HG03575 (cell line): ENCODE results near the gene TBC1D2.

Experiments
- ATAC-seq: cut with Tn5 transposase; IDR thresholded peaks from one replicate; pipeline ENCODE4 v1.9.1; 2021; ENCODE audit not compliant: unreplicated experiment, insufficient number of reproducible peaks, low FRiP score; ENCODE audit errors: extremely low read depth

TBC1D2 gene

DNA sequence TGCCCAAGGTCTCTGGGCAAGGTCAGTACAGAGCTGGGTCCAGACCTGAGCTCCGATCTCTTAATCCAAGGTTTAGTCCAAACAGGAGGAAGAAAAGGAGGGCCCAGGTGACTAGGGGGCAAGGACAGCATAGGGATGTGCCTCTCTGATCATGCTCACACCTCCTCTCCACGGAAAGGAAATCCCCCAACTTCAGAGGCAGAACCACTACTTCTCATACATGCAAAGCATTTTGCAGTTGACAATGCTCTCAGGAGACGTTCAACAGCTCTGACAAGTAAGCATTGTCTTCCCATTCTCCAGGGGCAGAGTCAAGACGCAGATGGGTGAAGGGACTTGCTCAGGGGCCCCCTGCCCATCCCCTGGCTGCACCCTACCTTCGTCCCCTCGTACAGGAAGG lies 54.3 kb downstream of the TBC1D2 start:
- no peak for ATAC-seq

DNA sequence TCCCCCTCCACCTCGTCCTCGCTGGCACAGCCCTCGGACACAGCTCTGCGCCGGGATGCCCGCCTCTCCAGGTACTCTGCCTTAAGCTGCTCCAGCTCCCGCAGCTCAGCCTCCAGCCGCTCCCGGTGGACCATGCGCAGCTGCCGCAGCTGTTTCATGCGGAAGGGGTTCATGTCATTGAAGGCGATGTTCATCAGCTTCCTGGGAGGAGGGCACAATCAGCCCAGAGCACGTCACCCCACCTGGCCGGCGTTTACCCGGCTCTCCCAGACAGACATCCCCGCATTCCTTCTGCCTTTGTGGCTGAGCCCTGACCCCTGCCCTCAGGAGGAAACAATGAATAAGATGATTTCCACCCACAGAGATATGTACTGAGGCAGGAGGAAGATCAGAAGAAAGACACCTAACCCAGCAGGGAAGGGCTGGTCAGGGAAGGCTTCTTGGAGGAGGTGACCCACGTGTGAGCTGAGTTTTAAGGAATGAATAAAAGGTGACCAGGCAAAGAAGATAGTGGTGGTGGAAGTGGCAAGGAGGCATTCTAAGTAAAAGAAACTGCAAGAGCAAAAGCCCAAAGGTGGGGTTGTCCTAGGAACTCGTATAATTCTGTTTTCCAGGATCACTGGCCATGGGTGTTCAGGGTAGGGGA lies 55.9 kb downstream of the TBC1D2 start:
- no peak for ATAC-seq

DNA sequence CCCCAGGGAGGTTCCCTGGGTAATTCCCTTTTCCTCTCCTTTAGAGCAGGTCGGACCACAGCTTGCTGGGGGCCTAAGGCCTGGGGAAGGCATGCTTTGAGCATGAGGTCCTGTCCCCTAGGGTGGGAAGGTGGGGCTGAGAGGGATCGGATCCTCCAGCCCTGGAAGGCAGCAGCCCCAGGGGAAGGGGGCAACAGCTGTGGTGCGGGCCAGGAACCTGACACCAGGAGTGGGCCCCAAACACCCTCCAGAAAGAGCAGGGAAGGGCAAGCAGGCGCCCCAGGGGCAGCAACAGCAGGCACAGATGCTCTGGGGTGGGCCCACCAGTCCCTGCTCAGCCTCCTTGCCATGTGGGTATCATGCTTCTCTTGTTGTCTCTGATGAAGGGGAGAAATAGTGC lies 59.8 kb downstream of the TBC1D2 start:
- no peak for ATAC-seq

DNA sequence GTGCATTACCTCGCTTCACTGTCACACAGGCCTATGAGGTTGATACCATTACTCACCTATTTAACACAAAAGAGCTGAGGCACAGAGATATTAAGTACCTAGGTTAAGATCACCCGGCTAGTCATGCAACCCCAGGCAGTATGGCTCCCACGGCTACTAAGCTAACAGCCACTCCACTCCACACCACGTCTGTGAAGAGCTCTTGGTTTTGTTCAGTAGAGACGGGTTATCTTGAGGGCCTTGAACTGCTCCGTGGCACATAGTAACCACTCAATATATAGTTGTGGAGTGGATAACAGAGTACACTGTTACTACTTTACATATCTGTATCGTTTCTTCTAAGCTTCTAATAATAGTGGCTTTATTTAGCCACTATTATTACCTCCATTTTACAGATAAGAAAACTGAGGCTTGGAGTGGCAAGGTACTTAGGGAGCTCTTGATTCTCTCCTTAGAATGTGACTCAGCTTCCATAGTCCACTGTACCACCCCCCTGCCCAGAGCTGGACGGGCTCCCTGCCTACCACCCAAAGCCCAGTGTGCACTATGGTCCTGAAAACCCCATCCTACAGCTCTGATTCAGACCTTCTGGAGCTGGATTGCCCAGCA lies 62.0 kb downstream of the TBC1D2 start:
- ATAC-seq: no peak

DNA sequence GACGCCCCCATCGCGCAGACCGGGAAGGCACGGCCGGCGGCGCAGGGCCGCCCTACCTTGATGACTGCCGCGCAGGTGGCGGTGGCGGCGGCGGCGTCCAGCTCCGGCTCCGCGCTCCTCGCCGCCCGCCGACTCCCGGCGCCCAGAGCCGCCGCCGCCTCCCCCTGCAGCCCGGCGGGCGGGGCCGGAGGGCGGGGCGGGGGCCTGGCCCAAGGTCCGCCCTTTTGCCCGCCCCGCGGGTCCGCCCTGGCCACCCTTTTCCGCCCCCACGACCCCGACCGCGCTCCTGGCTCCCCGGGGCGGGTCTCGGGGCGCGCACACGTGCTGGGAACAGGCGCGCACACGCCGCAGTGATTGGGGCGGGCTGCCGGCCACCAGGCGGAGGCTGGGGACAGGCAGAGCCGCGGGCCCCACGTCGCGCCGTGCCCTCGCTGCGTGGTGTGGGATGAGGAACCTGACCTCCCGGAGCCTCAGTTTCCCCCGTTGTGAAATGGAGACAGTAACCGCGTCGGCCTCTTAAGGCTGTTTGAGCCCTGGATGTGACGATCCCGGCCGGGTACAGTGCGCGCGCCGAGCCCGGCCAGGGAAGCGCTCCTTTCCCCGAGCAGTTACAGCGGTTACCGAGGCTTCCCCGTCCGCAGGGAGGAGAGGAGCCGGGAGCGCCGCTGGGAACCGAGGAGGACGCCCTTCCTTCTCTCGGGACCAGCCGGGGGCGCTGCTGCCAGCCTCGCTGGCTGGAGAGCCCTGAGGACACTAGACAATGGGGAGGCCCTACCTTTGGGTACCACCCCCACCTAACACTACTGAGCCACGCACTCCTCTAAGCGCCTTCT lies 62.7 kb downstream of the TBC1D2 start, which contains the start of gene CORO2A:
Gene CORO2A, minus strand, starts transcription at position 135 of the 833 bp plus-strand sequence. CDS start 34,977 bp downstream, outside the sequence.
- no peak for ATAC-seq

DNA sequence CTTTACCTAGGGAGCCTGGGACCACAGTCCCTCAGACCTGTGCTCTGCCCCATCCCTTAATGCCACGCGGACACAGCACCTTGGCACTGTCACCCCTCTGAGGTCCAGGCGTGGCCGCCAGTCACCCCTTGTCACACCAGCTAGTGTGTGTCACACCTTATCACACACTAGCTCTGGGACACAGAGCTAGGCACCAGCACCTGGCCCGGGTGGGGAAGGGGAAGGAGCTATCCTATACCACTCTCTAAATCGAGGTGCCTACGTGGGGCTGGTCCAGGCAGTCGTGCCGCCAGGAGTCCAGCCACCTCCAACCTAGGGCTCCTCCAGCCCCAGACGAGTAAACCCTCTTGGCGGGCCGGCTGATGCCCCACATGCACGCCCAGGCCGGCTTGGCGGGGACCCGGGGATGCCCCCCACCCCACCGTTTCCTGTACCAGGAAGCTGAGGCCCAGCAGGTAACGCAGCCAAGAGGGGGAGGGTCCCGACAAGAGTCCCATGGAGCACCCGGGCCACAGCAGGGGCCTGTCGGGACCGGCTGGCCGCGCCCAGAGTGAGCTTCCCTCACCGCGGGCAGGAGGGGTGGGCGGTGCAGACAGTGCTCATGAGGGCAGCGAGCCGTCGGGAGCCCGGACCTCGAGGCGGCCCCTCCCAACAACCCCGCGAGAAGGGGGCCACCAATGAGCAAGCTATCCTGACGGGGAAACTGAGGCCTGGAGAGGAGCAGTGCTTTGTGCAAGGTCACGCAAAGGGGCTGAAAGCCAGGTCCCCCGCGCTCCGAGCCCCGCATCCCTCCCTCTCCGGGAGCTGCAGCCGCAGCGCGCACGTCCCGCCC lies 63.6 kb downstream of the TBC1D2 start:
- no peak for ATAC-seq

DNA sequence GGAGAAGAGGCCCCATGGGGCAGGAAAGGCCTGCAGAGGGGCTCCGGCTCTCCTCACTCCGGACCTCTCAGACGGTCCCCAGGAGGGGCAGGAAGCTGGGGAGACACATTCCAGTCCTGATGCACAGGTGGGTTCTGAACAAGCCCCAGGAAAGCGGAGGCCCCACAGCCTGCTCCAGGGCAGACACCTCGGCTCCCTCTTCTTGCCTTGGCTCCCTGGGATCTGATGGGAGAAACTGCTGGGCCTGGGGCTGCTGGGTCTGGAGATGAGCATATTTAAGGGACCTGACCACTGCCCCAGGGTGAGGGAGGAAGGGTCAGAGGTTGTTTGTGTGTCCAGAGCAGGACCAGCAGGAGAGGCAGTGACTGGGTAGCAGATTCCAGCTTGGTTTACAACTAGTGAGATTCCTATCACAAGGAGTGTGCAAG lies 64.3 kb downstream of the TBC1D2 start:
- ATAC-seq: no peak

DNA sequence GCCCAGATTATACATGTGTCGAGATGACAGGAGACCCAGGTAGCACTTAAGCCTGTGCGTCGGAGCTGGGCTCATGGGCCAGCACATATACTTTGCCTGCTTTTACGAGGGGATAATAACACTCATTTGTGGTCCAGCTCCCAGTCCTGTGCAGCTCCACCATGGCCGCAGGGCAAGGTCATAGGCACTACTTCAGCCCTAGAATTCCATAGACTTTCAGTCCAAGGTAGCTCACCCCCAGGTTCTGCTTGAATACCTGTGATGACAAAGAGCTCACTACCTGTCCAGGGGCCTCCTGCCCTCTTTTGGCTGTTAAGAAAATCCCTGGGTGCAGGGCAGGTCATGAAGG lies 64.7 kb downstream of the TBC1D2 start:
- ATAC-seq: no peak

DNA sequence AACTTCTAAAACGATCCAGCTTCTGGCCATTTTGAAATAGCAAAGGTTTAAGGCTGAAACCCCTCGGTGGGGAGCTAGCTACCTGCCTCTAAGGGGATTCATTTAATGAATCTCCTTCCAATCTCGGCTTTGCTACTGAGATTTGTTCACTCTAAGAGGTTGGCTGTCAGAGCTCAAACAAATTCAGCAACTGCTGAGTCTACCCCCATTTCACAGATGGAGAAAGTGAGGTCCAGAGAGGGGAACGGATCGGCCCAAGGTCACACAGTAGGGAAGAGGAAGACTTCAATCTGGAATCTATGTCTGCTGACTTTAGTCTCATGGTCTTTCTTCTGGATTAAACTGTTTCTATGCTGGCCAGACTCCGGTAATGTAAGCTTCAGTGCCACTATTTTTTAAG lies 66.0 kb downstream of the TBC1D2 start:
- ATAC-seq: no peak

DNA sequence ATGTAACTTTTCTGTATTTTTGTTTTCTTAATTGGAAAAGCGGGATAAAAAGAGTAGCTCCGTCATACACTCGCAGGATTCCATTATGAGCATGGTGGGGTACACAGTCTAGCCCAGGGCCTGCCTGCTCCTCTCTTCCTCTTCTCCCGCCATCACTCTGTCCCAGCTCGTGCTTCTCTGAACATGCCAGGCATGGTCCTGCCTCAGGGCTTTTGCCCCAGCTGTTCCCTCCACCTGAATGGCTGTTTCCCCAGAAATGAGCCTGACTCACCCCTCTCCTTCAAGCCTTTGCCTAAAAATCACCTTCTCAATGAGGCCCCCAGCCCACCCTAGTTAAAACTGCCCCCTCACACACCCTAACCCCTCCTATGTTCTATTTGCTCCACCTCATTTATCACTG lies 67.5 kb downstream of the TBC1D2 start:
- no peak for ATAC-seq

DNA sequence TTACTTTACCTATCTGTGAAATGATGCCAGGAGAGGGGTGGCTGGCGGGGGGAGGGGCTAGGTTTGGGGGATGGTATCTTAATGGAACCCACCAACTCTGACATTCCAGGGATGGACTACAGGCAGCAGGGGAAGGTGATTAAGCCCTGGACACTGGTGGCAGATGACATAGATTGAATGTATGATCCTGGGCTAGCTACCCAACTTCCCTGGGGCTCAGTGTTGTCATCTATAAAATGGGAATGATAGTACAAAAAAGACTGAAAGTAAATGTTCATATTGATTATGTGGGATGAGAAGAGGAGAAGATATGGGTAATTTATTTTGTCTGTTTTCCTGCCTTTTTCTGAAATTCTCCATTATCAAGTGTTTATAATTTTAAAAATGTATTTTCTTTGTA lies 69.2 kb downstream of the TBC1D2 start:
- no peak for ATAC-seq

DNA sequence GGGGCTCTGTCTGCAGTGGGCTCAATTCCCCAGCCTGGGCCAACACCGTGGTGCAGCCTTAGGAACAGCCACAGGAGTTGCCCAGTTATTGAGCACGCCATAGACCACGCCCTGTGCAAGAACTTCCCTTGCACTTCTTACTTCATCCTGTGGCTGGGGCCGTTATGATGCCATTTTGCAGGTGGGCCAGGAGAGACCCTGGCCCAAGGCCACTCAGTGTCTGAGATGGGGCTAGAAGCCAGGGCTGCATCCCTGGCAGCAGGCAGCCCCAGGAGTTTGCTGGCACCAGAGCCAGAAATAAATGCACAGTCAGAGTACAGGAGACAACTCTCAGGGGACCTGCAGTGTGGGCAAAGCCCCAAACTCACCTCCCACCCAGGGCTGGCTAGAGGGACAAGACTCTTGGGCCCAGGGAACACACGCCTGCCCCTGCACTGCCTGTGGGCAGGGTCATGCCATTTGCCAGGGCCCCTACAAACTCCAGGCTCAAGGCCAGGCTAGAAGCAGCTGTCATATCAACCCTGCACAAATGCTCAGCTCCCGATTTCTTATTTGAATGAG lies 69.8 kb downstream of the TBC1D2 start:
- no peak for ATAC-seq

DNA sequence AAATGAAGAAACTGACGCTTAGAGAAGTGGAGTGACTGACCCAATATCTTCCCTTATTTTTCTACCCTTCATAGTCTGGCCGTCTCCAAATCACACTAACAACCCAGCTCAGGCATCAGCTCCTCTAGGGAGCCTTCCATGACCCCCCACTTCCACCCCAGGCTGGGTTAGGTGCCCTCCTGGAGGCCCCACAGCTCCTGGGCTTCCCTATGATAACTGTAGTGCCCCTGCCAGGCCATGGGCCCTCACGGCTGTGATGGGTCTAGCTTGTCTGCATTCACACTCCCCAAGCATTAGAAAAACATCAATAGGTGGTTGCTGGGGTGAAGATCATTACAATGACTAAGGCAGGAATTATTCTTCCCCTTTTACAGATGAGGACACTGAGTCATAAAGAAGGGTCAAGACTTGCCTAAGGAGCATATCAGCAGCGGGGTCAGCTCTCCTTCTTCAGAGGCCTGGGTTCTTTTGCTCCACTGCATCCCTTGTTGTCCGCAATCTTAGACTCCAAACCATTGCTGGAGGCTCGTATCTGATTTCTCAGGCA lies 70.4 kb downstream of the TBC1D2 start:
- no peak for ATAC-seq

DNA sequence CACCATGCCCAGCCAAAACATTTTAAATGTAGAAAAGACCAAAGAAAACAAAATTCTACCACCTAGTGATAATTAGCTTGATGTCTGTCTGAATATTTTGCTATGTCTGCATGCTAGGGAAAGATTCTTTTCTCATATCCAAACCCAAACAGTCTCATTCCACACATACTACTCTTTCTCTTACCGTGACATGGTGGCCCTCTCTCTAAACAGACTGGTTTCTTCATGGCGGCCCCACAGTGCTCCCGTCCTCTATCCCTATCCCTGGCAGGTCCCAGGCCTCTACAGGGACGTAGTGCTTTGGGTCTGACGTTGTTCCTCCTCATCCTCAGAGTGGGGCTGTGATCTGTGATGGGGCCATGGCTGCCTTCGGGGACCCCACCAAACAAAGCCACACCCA lies 71.1 kb downstream of the TBC1D2 start:
- no peak for ATAC-seq

DNA sequence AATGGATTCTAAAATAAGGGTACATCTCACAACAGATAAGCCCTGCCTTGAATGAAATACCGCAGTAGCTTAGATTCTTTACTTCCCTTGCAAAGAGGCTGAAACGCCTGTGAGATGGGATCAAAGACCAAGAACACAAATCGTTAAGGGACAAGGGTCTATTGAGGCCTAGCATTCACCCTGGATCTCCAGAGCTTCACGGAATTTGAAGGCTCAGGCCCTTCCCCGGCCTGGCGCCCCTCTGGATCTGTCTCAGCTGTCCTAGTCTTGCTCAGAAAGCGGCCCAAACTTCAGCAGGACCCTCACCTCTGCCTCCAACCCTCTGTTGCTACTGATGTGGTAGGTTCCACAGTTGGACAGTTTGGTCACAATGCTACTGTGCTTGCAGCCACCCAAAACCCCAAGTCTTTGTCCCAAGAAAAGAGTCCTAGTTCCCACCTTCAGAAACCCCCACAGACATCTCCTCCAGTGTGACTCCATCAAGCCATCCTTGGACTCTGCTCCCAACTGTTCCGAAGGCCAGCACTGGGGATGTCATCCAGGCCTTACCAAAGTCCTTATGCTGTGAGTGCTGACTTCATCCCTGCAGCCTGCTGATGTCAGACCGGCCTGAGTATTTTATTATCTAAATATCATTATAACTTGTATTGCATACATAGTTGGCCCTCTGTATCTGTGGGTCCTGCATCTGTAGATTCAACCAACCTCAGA lies 72.4 kb downstream of the TBC1D2 start:
- no peak for ATAC-seq

DNA sequence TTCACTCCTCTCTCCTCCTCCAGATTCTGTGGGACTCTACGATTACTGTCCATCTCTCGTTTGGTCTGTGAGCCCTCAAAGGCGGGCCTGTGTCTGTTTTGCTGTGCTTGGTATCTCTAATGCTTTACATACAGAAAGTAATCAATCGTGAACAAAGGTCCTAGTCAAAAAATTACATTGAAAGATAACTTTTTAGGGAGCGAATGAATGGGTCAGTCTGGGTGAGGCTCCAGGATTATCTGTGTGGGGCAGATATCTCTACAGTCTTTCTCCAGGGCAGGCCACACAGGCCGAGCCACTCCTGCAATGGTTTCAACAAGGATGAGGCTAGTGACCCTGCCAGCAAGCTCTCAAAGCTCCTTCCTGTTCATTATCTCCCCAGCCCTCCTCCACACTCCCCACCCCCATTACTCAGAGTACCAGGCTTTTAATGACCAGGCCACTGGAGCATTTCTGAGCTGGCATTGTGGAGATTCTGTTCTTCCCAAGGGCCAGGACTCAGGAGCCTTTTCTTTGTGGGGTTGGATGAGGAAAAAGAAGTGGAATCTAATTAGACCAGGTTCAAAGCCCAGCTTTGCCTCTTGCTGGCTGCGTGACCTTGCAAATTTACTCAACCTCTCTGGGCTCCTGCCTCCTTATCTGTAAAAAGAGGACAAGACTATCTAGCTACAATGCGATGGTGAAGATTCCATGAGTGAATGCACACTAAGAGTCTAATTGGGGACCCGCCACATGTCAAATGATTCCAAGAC lies 73.2 kb downstream of the TBC1D2 start:
- ATAC-seq: no peak

DNA sequence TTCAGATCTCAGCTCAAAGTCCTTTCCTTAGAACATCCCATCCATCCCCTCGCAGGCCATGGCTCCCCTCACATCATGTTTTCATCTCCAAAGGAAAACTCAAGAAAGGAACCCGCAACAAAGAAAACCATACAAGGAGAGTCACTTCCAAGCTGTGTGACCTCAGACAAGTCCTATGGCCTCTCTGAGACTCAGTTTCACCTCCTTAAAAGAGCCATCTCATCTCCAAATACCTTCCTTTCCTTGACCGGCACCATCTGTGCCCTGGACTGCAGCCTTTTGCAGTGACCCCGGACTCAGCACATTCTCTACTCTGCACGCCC lies 73.7 kb downstream of the TBC1D2 start:
- ATAC-seq: no peak

DNA sequence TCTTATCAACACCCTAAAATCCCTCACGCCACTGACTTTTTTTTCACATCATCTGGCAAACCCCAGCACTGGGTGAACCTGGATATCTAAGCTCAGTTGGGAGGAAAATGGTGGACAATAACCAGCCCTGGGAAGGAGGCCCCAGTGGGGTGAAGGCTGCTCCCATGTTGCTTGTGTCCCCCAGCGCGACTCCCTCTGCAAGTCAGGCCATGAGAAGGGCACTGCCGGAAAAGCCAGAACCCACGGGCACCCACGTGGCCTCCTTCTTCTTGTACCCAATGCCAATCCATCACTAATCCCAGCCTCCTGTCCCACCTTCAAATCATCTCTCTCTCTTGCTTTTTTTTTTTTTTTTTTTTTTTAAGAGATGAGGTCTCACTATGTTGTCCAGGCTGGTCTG lies 74.5 kb downstream of the TBC1D2 start:
- no peak for ATAC-seq
